HG03558 (cell line): ENCODE measurements around the gene PPP1R15A.
"Not testable (repeated sequence)": the region's sequence is repeated elsewhere in the genome, so short reads cannot be mapped to it uniquely, and the experiment has no call there.

Experiments
- ATAC-seq: cut with Tn5 transposase; IDR thresholded peaks from one replicate; pipeline ENCODE4 v1.9.1; 2021; ENCODE audit warnings: moderate number of reproducible peaks; ENCODE audit not compliant: unreplicated experiment; ENCODE audit errors: extremely low read depth

The PPP1R15A gene

DNA sequence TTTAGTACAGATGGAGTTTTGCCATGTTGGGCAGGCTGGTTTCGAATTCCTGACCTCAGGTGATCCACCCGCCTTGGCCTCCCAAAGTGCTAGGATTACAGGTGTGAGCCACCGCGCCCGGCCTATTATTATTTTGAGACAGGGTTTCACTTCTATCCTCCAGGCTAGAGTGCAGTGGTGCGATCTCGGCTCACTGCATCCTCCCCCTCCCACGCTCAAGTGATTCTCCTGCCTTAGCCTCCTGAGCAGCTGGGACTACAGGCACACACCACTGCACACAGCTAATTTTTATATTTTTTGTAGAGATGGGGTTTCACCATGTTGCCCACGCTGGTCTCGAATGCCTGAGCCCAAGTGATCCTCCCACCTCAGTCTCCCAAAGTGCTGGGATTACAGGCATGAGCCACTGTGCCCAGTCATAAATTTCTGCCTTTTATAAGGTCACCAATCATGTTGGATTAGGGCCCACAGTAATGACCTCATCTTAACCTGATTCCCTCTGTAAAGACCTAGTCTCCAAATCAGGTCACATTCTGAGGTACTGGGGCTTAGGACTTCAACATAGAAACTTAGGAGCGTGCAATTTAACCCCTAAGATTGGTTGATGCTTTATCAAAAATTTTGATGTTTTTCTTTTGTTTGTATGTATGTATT, 37.3 kb downstream of the PPP1R15A start:
- not testable (repeated sequence) for ATAC-seq

DNA sequence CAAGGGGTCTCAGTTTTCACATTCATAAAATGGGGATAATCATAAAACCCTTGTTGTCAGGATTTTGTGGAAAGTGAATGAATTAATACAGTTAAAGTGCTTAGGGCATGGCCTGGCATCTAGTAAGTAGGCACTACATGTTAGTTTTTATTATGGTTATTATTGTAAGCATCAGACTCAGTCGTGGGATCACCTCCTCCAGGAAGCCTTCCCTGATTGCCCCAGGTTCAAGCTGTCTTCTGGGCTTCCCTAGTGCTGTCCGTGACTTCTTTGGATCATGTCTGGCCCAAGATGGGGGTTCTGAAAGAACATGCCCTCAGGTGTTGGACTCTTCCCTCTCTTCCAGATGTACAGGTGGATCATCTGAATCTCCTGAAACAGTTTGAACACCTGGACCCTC, 38.6 kb downstream of the PPP1R15A start:
- no peak for ATAC-seq

DNA sequence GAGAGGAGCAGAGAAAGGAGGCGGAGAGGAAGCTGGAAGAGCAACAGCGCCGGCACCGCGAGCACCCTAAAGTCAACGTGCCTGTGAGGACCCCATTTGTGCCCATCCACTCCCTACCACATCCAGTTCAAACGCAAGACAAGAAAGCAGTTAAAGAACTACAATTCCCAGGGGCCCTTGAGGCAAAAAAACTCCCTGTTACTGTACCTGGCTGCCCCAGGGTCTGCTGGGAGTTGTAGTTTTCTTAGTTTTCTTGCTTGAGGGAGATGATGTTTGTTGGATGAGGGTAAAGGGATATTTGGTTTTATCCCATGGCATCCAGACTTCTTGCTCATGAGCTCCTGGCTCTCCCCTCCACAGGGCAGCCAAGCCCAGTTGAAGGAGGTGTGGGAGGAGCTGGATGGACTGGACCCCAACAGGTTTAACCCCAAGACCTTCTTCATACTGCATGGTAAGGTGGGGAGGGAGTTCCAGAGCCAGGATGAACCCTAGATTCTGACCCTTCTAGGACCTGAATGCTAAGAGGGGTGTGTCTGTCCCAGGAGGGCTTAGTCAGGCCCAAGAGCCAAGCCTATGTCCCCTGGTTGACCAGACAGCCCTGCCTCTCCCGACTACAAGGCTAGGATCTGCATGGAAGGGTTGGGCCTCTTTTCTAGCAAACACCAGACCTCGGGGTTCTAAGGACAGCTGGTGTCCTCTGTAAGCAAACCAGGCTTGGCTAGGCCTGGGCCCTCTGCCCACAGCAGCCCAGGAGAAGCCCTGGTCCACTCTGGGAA, 41.1 kb downstream of the PPP1R15A start:
- ATAC-seq: no peak

DNA sequence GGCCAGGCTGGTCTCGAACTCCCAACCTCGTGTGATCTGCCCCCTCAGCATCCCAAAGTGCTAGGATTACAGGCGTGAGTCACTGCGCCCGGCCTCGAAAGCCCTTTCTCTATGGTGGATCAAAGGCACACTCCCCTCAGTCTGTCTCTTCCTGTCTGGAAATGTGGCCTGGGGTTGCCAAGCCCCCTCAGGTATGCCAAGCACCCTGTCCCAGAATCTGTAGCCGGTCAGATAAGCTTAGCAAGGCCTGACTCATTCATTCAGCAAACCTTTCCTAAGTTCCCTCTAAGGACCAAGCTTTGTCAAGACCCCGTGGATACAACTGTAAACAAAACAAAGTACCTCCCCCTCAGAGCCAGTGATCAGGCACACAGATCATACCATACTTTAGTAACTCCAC, 42.0 kb downstream of the PPP1R15A start:
- no peak for ATAC-seq

DNA sequence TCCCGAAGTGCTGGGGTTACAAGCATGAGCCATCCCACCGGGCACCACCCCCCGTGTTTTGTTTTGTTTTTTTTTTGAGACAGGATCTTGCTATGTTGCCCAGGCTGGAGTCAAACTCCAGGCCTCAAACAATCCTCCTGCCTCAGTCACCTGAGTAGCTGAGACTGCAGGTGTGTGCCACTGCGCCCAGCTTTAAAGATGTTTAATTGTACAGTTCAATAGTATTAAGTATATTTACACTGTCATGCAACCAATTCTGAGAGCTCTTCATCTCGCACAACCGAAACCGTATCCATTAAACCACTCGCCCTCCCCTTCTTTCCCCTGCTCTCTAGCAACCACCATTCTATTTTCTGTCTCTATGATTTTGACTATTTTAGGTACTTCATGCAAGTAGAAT, 43.5 kb downstream of the PPP1R15A start:
- no peak for ATAC-seq

DNA sequence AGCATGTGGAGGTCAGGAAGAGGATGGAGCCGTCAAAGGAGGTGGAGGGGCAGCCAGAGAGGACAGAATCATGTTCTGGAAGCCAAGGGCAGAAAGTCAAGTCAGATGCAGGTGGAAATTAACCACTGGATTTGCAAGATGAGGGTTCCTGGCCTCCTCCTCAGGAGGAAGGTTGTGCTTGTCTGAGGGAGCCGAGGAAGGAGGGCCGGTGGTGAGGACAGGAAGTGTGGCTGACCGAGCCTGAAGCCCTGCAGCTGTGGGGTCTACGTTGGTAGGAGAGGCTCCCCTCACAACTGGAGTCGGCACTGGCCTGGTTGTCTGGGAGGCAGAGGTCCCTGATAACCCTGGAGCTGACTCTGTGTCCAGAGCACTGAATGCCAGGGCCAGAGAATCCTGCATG, 45.9 kb downstream of the PPP1R15A start:
- no peak for ATAC-seq

DNA sequence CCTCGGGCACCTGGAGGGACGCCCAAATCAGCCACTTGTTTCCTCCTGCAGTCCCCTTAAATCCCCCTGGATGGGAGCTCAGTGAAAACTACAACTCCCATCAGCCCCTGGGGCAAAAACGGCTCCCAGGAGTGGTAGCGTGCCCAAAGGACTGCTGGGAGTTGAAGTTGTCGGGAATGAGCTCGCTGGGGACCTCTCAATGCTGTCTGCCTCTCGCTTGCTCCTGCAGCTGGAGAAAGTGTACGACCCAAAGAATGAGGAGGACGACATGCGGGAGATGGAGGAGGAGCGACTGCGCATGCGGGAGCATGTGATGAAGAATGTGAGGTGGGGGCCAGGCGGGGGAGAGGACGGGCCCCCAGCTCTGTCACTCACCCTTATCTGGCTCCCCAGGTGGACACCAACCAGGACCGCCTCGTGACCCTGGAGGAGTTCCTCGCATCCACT, 46.6 kb downstream of the PPP1R15A start:
- ATAC-seq: no peak

DNA sequence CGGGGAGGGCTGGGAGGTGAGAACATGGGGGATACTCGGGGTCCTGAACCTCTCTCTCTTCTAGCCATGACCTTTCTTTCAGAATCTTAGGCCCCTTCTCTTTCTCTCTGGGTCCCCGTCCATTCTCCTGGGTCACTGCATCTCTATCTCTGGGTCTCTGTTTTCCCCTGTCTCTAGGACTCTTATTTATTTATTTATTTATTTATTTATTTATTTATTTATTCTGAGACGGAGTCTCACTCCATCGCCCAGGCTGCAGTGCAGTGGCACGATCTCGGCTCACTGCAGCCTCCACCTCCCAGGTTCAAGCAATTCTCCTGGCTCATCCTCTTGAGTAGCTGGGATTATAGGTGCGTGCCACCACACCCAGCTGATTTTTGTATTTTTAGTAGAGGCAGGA, 47.0 kb downstream of the PPP1R15A start:
- ATAC-seq: not testable (repeated sequence)

DNA sequence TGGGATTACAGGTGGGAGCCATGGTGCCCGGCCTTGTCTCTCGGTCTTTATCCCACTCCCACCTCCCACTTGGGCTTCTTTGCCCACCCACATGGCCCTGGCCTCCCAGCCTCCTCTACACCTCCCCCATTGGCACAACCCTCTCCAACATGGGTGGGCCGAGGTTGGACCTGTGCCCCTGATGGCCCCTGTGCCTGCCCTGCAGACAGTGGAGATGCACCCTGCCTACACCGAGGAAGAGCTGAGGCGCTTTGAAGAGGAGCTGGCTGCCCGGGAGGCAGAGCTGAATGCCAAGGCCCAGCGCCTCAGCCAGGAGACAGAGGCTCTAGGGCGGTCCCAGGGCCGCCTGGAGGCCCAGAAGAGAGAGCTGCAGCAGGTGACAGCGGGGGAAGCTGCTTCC, 48.7 kb downstream of the PPP1R15A start:
- no peak for ATAC-seq

DNA sequence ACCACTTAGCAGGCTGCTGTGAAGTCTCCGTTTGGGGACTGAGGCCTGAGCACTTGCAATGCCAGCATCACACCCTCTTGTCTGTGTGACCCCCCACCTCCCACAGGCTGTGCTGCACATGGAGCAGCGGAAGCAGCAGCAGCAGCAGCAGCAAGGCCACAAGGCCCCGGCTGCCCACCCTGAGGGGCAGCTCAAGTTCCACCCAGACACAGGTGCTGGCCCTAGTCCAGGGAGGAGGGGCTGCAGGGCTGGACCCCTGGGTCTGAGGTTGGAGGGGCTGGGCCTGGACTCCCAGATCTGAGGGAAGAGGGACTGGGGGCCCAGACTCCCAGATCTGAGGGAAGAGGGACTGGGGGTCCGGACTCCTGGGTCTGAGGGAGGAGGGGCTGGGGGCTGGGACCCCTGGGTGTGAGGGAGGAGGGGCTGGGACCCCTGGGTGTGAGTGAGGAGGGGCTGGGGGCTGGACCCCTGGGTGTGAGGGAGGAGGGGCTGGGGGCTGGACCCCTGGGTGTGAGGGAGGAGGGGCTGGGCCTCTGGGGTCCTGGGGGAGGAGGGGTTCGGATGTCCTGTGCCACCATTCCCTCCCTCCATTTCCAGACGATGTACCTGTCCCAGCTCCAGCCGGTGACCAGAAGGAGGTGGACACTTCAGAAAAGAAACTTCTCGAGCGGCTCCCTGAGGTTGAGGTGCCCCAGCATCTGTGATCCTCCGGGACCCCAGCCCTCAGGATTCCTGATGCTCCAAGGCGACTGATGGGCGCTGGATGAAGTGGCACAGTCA, 49.7 kb downstream of the PPP1R15A start:
- ATAC-seq: no peak

DNA sequence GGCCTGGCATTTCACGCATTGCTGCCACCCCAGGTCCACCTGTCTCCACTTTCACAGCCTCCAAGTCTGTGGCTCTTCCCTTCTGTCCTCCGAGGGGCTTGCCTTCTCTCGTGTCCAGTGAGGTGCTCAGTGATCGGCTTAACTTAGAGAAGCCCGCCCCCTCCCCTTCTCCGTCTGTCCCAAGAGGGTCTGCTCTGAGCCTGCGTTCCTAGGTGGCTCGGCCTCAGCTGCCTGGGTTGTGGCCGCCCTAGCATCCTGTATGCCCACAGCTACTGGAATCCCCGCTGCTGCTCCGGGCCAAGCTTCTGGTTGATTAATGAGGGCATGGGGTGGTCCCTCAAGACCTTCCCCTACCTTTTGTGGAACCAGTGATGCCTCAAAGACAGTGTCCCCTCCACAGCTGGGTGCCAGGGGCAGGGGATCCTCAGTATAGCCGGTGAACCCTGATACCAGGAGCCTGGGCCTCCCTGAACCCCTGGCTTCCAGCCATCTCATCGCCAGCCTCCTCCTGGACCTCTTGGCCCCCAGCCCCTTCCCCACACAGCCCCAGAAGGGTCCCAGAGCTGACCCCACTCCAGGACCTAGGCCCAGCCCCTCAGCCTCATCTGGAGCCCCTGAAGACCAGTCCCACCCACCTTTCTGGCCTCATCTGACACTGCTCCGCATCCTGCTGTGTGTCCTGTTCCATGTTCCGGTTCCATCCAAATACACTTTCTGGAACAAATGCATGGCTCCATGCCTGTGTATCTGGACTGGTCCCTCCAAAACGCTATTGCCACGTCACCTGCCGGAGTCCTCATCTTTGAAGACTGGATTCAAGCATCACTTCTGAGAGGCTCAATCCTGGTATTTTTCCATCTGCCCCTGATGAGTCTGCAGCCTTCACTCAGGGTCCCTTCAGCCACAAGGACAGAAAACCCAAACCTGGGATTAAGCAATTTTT, 50.6 kb downstream of the PPP1R15A start:
- ATAC-seq: no peak

DNA sequence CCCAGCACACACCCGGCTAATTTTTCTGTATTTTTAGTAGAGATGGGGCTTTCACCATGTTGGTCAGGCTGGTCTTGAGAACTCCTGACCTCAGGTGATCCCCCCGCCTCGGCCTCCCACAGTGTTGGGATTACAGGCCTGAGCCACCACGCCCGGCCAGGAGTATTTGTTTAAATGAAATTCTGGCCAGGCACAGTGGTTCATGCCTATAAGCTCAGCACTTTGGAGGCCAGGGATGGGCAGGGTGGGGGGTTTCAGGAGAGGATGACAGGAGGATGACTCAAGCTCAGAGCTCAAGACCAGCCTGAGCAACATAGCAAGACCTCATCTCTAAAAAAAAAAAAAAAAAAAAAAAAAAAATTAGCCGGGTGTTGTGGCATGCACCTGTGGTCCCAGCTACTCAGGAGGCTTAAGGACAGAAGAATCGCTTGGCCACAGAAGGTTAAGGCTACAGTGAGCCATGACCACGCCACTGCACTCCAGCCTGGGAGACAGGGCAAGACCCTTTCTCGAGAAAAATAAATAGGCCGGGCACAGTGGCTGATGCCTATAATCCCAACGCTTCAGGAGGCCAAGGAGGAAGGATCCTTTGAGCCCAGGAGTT, 53.1 kb downstream of the PPP1R15A start:
- no peak for ATAC-seq
